Esophagus muscularis mucosa (tissue), 3 donors: ENCODE results near the gene ZNF263.

Source experiments
- POLR2AphosphoS5 ChIP-seq, 2 donors: sonication (generic); formaldehyde crosslinking; IDR thresholded peaks; one replicate each; pipeline ENCODE4 v1.6.1; 2017; ENCODE audit warnings: antibody characterized with exemption in 2 of 2
- TF ChIP-seq, protein P1 (sequence below), 3 experiments: fragments of 200-600 bp in 2 of 3; fragments of 450-650 bp in 1 of 3; sonication (generic) in 2 of 3; IDR thresholded peaks; one replicate each; pipeline ENCODE4 v1.5.1; 2017 to 2019; ENCODE audit warnings: antibody characterized with exemption in 3 of 3, mild to moderate bottlenecking in 2 of 3, moderate library complexity in 1 of 3

DNA sequence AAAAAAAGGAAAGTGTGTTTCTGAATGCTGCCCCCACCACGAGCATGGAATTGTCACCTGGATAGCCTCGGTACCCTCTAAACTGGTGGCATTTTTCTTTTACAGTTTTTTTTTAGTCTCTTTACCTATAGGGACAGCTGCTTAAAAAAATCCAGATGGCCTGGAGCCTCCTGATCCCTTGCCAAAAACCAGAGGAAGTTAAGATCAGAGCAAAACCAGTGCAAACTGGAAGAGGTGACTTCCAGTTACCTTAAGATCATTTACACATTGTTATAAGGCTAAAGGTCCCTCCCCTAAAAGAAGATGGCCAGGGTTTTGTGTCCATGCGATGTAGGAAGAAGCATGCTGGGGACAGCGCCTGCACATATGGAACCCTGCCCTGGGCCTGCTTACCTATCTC, 30.3 kb upstream of the ZNF263 start:
- TF ChIP-seq, protein P1, sequence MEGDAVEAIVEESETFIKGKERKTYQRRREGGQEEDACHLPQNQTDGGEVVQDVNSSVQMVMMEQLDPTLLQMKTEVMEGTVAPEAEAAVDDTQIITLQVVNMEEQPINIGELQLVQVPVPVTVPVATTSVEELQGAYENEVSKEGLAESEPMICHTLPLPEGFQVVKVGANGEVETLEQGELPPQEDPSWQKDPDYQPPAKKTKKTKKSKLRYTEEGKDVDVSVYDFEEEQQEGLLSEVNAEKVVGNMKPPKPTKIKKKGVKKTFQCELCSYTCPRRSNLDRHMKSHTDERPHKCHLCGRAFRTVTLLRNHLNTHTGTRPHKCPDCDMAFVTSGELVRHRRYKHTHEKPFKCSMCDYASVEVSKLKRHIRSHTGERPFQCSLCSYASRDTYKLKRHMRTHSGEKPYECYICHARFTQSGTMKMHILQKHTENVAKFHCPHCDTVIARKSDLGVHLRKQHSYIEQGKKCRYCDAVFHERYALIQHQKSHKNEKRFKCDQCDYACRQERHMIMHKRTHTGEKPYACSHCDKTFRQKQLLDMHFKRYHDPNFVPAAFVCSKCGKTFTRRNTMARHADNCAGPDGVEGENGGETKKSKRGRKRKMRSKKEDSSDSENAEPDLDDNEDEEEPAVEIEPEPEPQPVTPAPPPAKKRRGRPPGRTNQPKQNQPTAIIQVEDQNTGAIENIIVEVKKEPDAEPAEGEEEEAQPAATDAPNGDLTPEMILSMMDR (IDR thresholded peaks at IDR 0.05), result no peak
- no peak for TF ChIP-seq POLR2AphosphoS5 (IDR thresholded peaks at IDR 0.05)
